A549 (cell line): ENCODE results near the gene ADAMTS16.

Source experiments
- CEBPB ChIP-seq, 2 experiments: fragments of >200 bp in 1 of 2; sonication (Bioruptor Twin) in 1 of 2; formaldehyde crosslinking in 1 of 2; IDR thresholded peaks; 2 replicates each; pipeline ENCODE4 v1.6.1; 2012 to 2016
- CTCF ChIP-seq: fragments of >200 bp; sonication (Bioruptor Twin); formaldehyde crosslinking; IDR thresholded peaks from 3 replicates; pipeline ENCODE4 v1.5.1; 2016
- FOSL2 ChIP-seq, 2 experiments: fragments of 450-650 bp in 1 of 2; fragments of >200 bp in 1 of 2; sonication (Bioruptor Twin) in 1 of 2; formaldehyde crosslinking; IDR thresholded peaks; 2 replicates each; pipeline versions ENCODE4 v1.5.0 to v1.6.1; 2016 to 2020; ENCODE audit warnings: mild to moderate bottlenecking in 1 of 2, moderate library complexity in 1 of 2
- JUN ChIP-seq, 2 experiments: fragments of >200 bp; sonication (Bioruptor Twin); formaldehyde crosslinking; IDR thresholded peaks; 2 replicates in 1 of 2; 3 replicates in 1 of 2; pipeline ENCODE4 v1.6.1; 2016 to 2017
- MYC ChIP-seq: IDR thresholded peaks from 2 replicates; pipeline ENCODE4 v1.6.1; 2012; ENCODE audit warnings: mild to moderate bottlenecking, inconsistent platforms, low read length, improper control_type of control experiment, borderline replicate concordance
- NR3C1 ChIP-seq: fragments of >200 bp; sonication (Bioruptor Twin); formaldehyde crosslinking; IDR thresholded peaks from 3 replicates; pipeline ENCODE4 v1.6.1; 2017
- PHF8 ChIP-seq: fragments of 200-600 bp; sonication (generic); IDR thresholded peaks from 2 replicates; pipeline ENCODE4 v1.6.1; 2016; ENCODE audit warnings: low read depth, mild to moderate bottlenecking, antibody characterized with exemption, moderate library complexity, borderline replicate concordance
- POLR2A ChIP-seq: IDR thresholded peaks from 2 replicates; pipeline ENCODE4 v1.6.1; 2012; ENCODE audit warnings: mild to moderate bottlenecking, low read length
- REST ChIP-seq: fragments of 200-600 bp; sonication (generic); IDR thresholded peaks from 2 replicates; pipeline ENCODE4 v1.6.1; 2016; ENCODE audit warnings: antibody characterized with exemption, mild to moderate bottlenecking, moderate library complexity
- RFX5 ChIP-seq: fragments of 450-650 bp; IDR thresholded peaks from 2 replicates; pipeline ENCODE4 v1.7.1; 2014; ENCODE audit warnings: antibody characterized with exemption, mild to moderate bottlenecking, moderate library complexity
- SMC3 ChIP-seq: fragments of >200 bp; sonication (Bioruptor Twin); formaldehyde crosslinking; IDR thresholded peaks from 3 replicates; pipeline ENCODE4 v1.6.1; 2018; ENCODE audit warnings: inconsistent platforms
- ZFP36 ChIP-seq: fragments of 450-650 bp; IDR thresholded peaks from 2 replicates; pipeline ENCODE4 v1.6.1; 2014; ENCODE audit warnings: borderline replicate concordance; ENCODE audit not compliant: partially characterized antibody
- TF ChIP-seq, protein P1 (sequence below): fragments of 450-650 bp; IDR thresholded peaks from 2 replicates; pipeline ENCODE4 v1.6.1; 2014; ENCODE audit warnings: antibody characterized with exemption
- TF ChIP-seq, protein P2 (sequence below): IDR thresholded peaks from 2 replicates; pipeline ENCODE4 v1.6.1; 2012

GRCh38 chr5:5332287-5332686 is 192.2 kb downstream of the ADAMTS16 start:
- no peak for TF ChIP-seq POLR2A
- TF ChIP-seq CTCF: no peak
- TF ChIP-seq, protein P1, sequence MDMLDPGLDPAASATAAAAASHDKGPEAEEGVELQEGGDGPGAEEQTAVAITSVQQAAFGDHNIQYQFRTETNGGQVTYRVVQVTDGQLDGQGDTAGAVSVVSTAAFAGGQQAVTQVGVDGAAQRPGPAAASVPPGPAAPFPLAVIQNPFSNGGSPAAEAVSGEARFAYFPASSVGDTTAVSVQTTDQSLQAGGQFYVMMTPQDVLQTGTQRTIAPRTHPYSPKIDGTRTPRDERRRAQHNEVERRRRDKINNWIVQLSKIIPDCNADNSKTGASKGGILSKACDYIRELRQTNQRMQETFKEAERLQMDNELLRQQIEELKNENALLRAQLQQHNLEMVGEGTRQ: no peak
- TF ChIP-seq NR3C1: no peak
- no peak for TF ChIP-seq REST
- no peak for TF ChIP-seq CEBPB (IDR thresholded peaks at IDR 0.05)
- TF ChIP-seq MYC: no peak
- TF ChIP-seq, protein P2, sequence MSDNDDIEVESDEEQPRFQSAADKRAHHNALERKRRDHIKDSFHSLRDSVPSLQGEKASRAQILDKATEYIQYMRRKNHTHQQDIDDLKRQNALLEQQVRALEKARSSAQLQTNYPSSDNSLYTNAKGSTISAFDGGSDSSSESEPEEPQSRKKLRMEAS: no peak
- TF ChIP-seq RFX5: no peak
- no peak for TF ChIP-seq PHF8
- no peak for TF ChIP-seq SMC3
- no peak for TF ChIP-seq ZFP36
- TF ChIP-seq FOSL2 (IDR thresholded peaks at IDR 0.05): no peak
- no peak for TF ChIP-seq FOSL2 (CRISPR knock-in tag; IDR thresholded peaks at IDR 0.05)
- TF ChIP-seq JUN (IDR thresholded peaks at IDR 0.05): no peak
